Lower leg skin (tissue), 4 donors: Measurements from ENCODE around the gene ADI1. TPM values are rescaled to one million over a fixed set of nuclear protein-coding genes. Genes with fewer than 3 reads are reported as not detected.

Experiments
- DNase-seq, 2 donors: peaks; one replicate each; pipeline ENCODE4 v3.0.0-alpha.2; 2019; ENCODE audit warnings: low spot score in 2 of 2
- H3K4me3 ChIP-seq: fragments of 200-600 bp; sonication (generic); 2 replicates; pipeline ENCODE4 v1.5.1; 2017; ENCODE audit warnings: mild to moderate bottlenecking, low read depth; ENCODE audit not compliant: poor library complexity, severe bottlenecking
- CTCF ChIP-seq, 3 donors: fragments of 450-650 bp; IDR thresholded peaks; one replicate each; pipeline ENCODE4 v1.5.1; 2016; ENCODE audit warnings: antibody characterized with exemption in 3 of 3, mild to moderate bottlenecking in 3 of 3, moderate library complexity in 2 of 3
- POLR2A ChIP-seq, 2 donors: fragments of 450-650 bp; IDR thresholded peaks; one replicate each; pipeline ENCODE4 v1.6.1; 2016 to 2017; ENCODE audit warnings: antibody characterized with exemption in 2 of 2, mild to moderate bottlenecking in 1 of 2, moderate library complexity in 1 of 2
- WGBS, 2 donors: methylation state at CpG; one replicate each; pipeline ENCODE4 v1.1.5; 2018; 5-methylcytosine and 5-hydroxymethylcytosine counted together
- intact Hi-C: fragments of 100-400 bp; cut with DNase I; formaldehyde crosslinking; loops from one replicate; pipeline ENCODE4 v1.15.0; 2023; ENCODE audit warnings: low total_unique reads
- total RNA-seq, 4 donors: library from RNA; depleted of rRNA; stranded (reverse); fragments of >200 nt; gene quantifications; one replicate each; pipeline ENCODE4 v1.1.0, GENCODE V29; 2016

Gene ADI1
- total RNA-seq, 4 donors from 2014 or later, result 29.1 to 55.5 (median 44.1) TPM

- H3K4me3 ChIP-seq, result no peak overlapping the region
- TF ChIP-seq CTCF (IDR thresholded peaks at IDR 0.05) (no peak), POLR2A (IDR thresholded peaks at IDR 0.05) (no peak)
- peak in 1 of 2 donors; percentile 71 for DNase-seq
- 83 to 90% methylated on average over 22 to 24 of the region's 24 CpGs for WGBS, 2 donors
- intact Hi-C loops, result no loop called here
Observed at GRCh38 chr2:3534251-3534814, 15.0 kb upstream of the ADI1 start.

GRCh38 chr2:3533836-3534235 is 14.5 kb upstream of the ADI1 start:
- intact Hi-C loops, result no loop called here
- H3K4me3 ChIP-seq, result no peak overlapping the region

GRCh38 chr2:3532941-3533340 is 13.6 kb upstream of the ADI1 start:
- WGBS, 2 donors, result 48 to 75% methylated on average over 12 of the region's 12 CpGs
- no peak for DNase-seq
- TF ChIP-seq CTCF (IDR thresholded peaks at IDR 0.05) (no peak), POLR2A (IDR thresholded peaks at IDR 0.05) (no peak)
- intact Hi-C loops, result no loop called here
- H3K4me3 ChIP-seq, result no peak overlapping the region

More at GRCh38 chr2:3533836-3534235, 14.5 kb upstream of the ADI1 start:
- TF ChIP-seq CTCF (IDR thresholded peaks at IDR 0.05), result no peak
- TF ChIP-seq POLR2A (IDR thresholded peaks at IDR 0.05), result no peak
- WGBS, 2 donors, result 90 to 94% methylated on average over 6 of the region's 6 CpGs
- no peak for DNase-seq

GRCh38 chr2:3529316-3530025 is 10.1 kb upstream of the ADI1 start:
- intact Hi-C loops, result no loop called here
- no peak for DNase-seq
- WGBS, 2 donors, result 97 to 98% methylated on average over 23 to 24 of the region's 24 CpGs
- no peak for TF ChIP-seq CTCF (IDR thresholded peaks at IDR 0.05)
- no peak for TF ChIP-seq POLR2A (IDR thresholded peaks at IDR 0.05)
- H3K4me3 ChIP-seq, result no peak overlapping the region

GRCh38 chr2:3527886-3528785 is 8.8 kb upstream of the ADI1 start:
- no peak overlapping the region for H3K4me3 ChIP-seq
- intact Hi-C loops, result no loop called here
- 86 to 91% methylated on average over 36 to 38 of the region's 40 CpGs for WGBS, 2 donors
- no peak for DNase-seq
- TF ChIP-seq POLR2A (IDR thresholded peaks at IDR 0.05), result no peak
- TF ChIP-seq CTCF (IDR thresholded peaks at IDR 0.05), result peak in 1 of 3 donors; percentile 42
